Adrenal gland (tissue), 5 donors: Measurements from ENCODE around the gene APH1B.

Experiments
- CTCF ChIP-seq, 6 experiments: fragments of 450-650 bp in 4 of 6; fragments of 200-600 bp in 2 of 6; sonication (generic) in 1 of 6; IDR thresholded peaks; 1 replicate in 5 of 6; 2 replicates in 1 of 6; pipeline versions ENCODE4 v1.5.1 to v1.8.0; 2016 to 2021; ENCODE audit warnings: antibody characterized with exemption in 6 of 6, mild to moderate bottlenecking in 2 of 6, moderate library complexity in 1 of 6
- POLR2A ChIP-seq, 2 donors: fragments of 450-650 bp; IDR thresholded peaks; one replicate each; pipeline ENCODE4 v1.6.1; 2017; ENCODE audit warnings: antibody characterized with exemption in 2 of 2, mild to moderate bottlenecking in 2 of 2, moderate library complexity in 1 of 2
- donor health status: DM: no; HTN: no; CAD: no.

- TF ChIP-seq CTCF (IDR thresholded peaks at IDR 0.05) (no peak), POLR2A (IDR thresholded peaks at IDR 0.05) (no peak)
Observed at GRCh38 chr15:63349621-63350020, 72.2 kb downstream of the APH1B start.
